Large intestine (tissue), 3 donors: ENCODE results near the gene PTCD3. TPM values are rescaled to one million over a fixed set of nuclear protein-coding genes. Genes with fewer than 3 reads are reported as not detected.
A peak's percentile ranks its signal among the peaks of the same experiment; 100 is the strongest.

Experiments used
- DNase-seq, 2 donors: peaks; one replicate each; pipeline versions ENCODE4 v3.0.0 to v3.0.0-alpha.2; 2013
- H3K27ac ChIP-seq: one replicate; pipeline ENCODE4 v1.5.1; 2013; ENCODE audit warnings: low read length
- H3K27me3 ChIP-seq: 2 replicates; pipeline ENCODE4 v1.6.1; 2013; ENCODE audit warnings: low read length; ENCODE audit not compliant: control insufficient read depth, insufficient read depth
- H3K36me3 ChIP-seq: 2 replicates; pipeline ENCODE4 v1.6.1; 2013; ENCODE audit warnings: low read length; ENCODE audit not compliant: control insufficient read depth, insufficient read depth
- H3K4me1 ChIP-seq: one replicate; pipeline ENCODE4 v1.6.1; 2013; ENCODE audit warnings: low read length; ENCODE audit not compliant: control insufficient read depth, insufficient read depth
- H3K4me3 ChIP-seq: one replicate; pipeline ENCODE4 v1.5.1; 2013; ENCODE audit warnings: low read length
- H3K9me3 ChIP-seq: one replicate; pipeline ENCODE4 v1.6.1; 2013; ENCODE audit warnings: mild to moderate bottlenecking, low read depth, low read length, moderate library complexity; ENCODE audit not compliant: control insufficient read depth
- WGBS: methylation state at CpG from one replicate; pipeline ENCODE4 v1.1.5; 2013; ENCODE audit warnings: low lambda C conversion rate; ENCODE audit not compliant: insufficient coverage; 5-methylcytosine and 5-hydroxymethylcytosine counted together
- polyA plus RNA-seq: library from polyadenylated mRNA; unstranded; fragments of 120-200 nt; gene quantifications from one replicate; pipeline ENCODE4 v1.2.1, GENCODE V29; 2013

The PTCD3 gene
- polyA plus RNA-seq, 1 donor = 110 TPM

DNA sequence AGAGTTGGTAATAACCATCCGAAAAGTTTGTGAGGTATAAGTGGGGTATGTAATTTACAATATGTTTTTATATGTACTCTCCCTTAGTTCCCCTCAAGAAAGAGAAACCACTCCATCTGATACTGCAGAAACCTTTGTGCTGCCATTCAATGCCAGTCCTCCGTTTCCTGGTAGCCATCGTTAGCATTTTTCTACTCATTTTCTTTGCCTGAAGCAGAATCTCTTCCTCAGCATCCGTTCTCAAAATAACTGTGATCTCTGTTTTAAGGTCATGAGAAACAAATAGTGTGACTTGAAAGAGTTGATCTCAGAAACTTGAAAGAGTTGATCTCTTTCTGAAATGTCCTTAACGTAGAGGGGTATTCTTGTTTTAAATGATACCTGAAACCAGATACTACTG, 996 bp downstream of the PTCD3 start:
- Histone ChIP-seq H3K27ac (no peak overlapping the region), H3K27me3 (no peaks in the 10 kb centered on the region), H3K9me3 (no peaks in the 10 kb centered on the region), H3K4me1 (no peaks in the 10 kb centered on the region), H3K36me3 (peaks cover 20% of the 10 kb centered on the region), H3K4me3 (peak overlapping the region; percentile 81)
- WGBS = no CpG with 5 or more reads among the region's 5 CpGs
- peak in 1 of 2 donors; percentile 9 for DNase-seq

GRCh38 chr2:86118130-86118529, 12.1 kb downstream of the PTCD3 start:
- WGBS = 100% methylated on average over 1 of the region's 2 CpGs
- Histone ChIP-seq H3K27me3 (no peaks in the 10 kb centered on the region), H3K36me3 (peaks cover 89% of the 10 kb centered on the region), H3K27ac (no peak overlapping the region), H3K4me3 (no peak overlapping the region), H3K4me1 (no peaks in the 10 kb centered on the region), H3K9me3 (no peaks in the 10 kb centered on the region)
- no peak for DNase-seq

DNA sequence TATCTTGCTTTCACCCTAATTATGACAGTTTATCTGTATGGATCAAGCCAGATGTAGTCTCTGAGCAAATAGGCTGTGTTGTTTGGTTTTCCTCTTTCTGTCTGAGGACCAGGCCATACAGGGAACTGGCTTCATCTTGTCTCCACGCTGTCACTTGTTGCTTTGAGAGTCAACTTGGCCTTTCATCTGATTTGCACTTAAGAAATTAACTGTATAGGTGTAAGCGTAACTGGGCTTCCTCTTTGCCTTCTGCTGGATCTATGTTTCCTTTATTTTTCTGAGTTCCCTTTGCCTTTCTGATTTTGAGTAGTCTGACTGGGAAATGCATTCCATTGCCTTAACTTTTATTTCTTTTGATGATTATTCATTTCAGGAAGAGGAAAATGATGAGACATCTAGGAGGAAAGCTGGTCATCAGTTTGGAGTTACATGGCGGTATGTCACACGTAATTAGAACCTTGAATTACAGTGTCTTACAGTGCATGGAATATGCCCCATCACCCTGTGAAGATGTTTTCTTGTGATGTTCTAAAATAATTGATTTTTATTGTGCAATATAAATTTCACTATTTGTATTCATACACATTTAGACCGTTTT, 17.4 kb downstream of the PTCD3 start:
- H3K27ac ChIP-seq = no peak overlapping the region
- no peaks in the 10 kb centered on the region for H3K9me3 ChIP-seq
- H3K4me1 ChIP-seq = no peaks in the 10 kb centered on the region
- DNase-seq = no peak
- H3K36me3 ChIP-seq = peaks cover 82% of the 10 kb centered on the region
- H3K27me3 ChIP-seq = no peaks in the 10 kb centered on the region
- 73% methylated on average over 3 of the region's 5 CpGs for WGBS
- no peak overlapping the region for H3K4me3 ChIP-seq

DNA sequence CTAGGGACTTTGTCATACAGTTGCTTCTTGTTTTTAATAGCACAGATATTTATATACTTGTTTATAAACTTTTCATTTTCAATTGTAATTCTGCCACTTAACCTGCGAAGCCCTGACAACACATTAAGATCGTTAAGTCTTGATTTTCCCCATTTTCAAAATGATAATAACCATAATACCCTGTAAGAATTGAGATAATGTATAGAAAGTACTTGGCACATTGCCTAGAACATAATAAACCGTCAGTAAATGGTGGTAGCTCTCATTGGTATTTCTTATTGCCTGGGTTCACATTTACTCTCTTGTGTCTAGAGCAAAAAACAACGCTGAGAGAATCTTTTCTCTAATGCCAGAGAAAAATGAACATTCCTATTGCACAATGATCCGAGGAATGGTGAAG, 18.6 kb downstream of the PTCD3 start:
- Histone ChIP-seq H3K4me1 (no peaks in the 10 kb centered on the region), H3K9me3 (no peaks in the 10 kb centered on the region), H3K27me3 (no peaks in the 10 kb centered on the region), H3K4me3 (no peak overlapping the region), H3K27ac (no peak overlapping the region), H3K36me3 (peaks cover 82% of the 10 kb centered on the region)
- 100% methylated on average over 1 of the region's 5 CpGs for WGBS
- no peak for DNase-seq

DNA sequence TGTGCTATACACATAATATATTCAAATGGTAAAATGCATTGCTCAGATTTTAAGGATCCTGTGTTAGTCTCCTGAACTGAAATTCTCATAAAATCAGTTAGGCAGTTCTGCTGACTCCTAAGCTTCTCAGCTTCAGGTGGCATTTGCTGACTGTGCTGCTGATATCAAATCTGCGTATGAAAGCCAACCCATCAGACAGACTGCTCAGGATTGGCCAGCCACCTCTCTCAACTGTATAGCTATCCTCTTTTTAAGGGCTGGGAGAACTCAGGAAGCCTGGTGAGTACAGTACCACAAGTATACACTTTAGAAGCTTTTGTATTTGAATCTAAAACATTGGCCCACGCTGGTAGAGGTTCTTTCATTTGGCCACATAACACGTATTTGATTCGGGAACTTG, 28.7 kb downstream of the PTCD3 start:
- Histone ChIP-seq H3K4me3 (no peak overlapping the region), H3K4me1 (no peaks in the 10 kb centered on the region), H3K36me3 (peaks cover 99% of the 10 kb centered on the region), H3K27me3 (no peaks in the 10 kb centered on the region), H3K9me3 (no peaks in the 10 kb centered on the region), H3K27ac (no peak overlapping the region)
- DNase-seq = no peak
- no CpG with 5 or more reads among the region's 4 CpGs for WGBS

GRCh38 chr2:86135653-86136052, 29.6 kb downstream of the PTCD3 start:
- H3K27me3 ChIP-seq = no peaks in the 10 kb centered on the region
- H3K4me1 ChIP-seq = no peaks in the 10 kb centered on the region
- no peaks in the 10 kb centered on the region for H3K9me3 ChIP-seq
- DNase-seq = no peak
- no CpG with 5 or more reads among the region's 5 CpGs for WGBS
- H3K36me3 ChIP-seq = peaks cover 95% of the 10 kb centered on the region
- no peak overlapping the region for H3K27ac ChIP-seq
- no peak overlapping the region for H3K4me3 ChIP-seq

DNA sequence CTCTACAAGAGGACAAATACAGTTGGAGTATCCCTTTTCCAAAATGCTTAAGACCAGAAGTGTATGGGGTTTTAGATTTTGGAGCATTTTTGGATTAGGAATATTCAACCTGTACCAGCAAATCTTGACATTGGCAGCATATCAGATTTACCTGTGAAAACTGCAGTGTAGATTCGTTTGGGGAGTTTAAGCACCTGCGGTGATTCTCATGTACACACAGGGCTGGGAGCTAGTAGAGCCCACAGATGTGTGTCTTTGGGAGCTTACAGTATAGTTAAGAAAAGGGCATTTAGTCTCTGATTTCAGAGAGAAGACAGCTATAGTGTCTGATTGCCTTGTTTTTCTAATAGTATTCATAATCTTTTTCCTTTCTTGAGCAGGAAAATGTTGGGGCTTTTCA, 30.1 kb downstream of the PTCD3 start:
- Histone ChIP-seq H3K36me3 (peaks cover 95% of the 10 kb centered on the region), H3K4me1 (no peaks in the 10 kb centered on the region), H3K27me3 (no peaks in the 10 kb centered on the region), H3K4me3 (no peak overlapping the region), H3K9me3 (no peaks in the 10 kb centered on the region), H3K27ac (no peak overlapping the region)
- no peak for DNase-seq
- no CpG with 5 or more reads among the region's 2 CpGs for WGBS

- no peaks in the 10 kb centered on the region for H3K27me3 ChIP-seq
- H3K4me3 ChIP-seq = no peak overlapping the region
- no peaks in the 10 kb centered on the region for H3K4me1 ChIP-seq
- peaks cover 83% of the 10 kb centered on the region for H3K36me3 ChIP-seq
- DNase-seq = no peak
- no CpG with 5 or more reads among the region's 7 CpGs for WGBS
- H3K9me3 ChIP-seq = no peaks in the 10 kb centered on the region
- H3K27ac ChIP-seq = no peak overlapping the region
Measured at GRCh38 chr2:86138736-86139625, 32.9 kb downstream of the PTCD3 start.

GRCh38 chr2:86139981-86140380, 33.9 kb downstream of the PTCD3 start:
- Histone ChIP-seq H3K36me3 (peaks cover 83% of the 10 kb centered on the region), H3K4me3 (no peak overlapping the region), H3K4me1 (no peaks in the 10 kb centered on the region), H3K27ac (no peak overlapping the region), H3K9me3 (no peaks in the 10 kb centered on the region), H3K27me3 (no peaks in the 10 kb centered on the region)
- no peak for DNase-seq
- no CpG with 5 or more reads among the region's 4 CpGs for WGBS

GRCh38 chr2:86140969-86141392, 34.9 kb downstream of the PTCD3 start:
- Histone ChIP-seq H3K36me3 (peaks cover 80% of the 10 kb centered on the region), H3K9me3 (no peaks in the 10 kb centered on the region), H3K4me1 (no peaks in the 10 kb centered on the region), H3K27ac (no peak overlapping the region), H3K27me3 (no peaks in the 10 kb centered on the region), H3K4me3 (no peak overlapping the region)
- no peak for DNase-seq
- 100% methylated on average over 1 of the region's 4 CpGs for WGBS
